Neural cell (in vitro differentiated cells): ENCODE data around the gene UVRAG. TPM values are rescaled to one million over a fixed set of nuclear protein-coding genes. Genes with fewer than 3 reads are reported as not detected.

Experiments used
- H2AFZ ChIP-seq: fragments of 200-600, 300-800 bp; sonication (generic), shearing (Covaris generic); 2 replicates; pipeline ENCODE4 v1.6.0; 2014; ENCODE audit warnings: low read depth, mild to moderate bottlenecking, antibody characterized with exemption, low read length, moderate library complexity
- H3F3A ChIP-seq: fragments of 200-600 bp; shearing (Covaris generic); 2 replicates; pipeline ENCODE4 v1.6.1; 2016; ENCODE audit warnings: mild to moderate bottlenecking, moderate library complexity, mixed read lengths, antibody characterized with exemption, low read length; ENCODE audit not compliant: insufficient read depth, poor library complexity, severe bottlenecking
- H3K27ac ChIP-seq: fragments of 200-600, 300-800 bp; sonication (generic), shearing (Covaris generic); 2 replicates; pipeline ENCODE4 v1.5.1; 2014; ENCODE audit warnings: mild to moderate bottlenecking, low read length, moderate library complexity
- H3K27me3 ChIP-seq: fragments of 300-800, 200-600 bp; sonication (generic), shearing (Covaris generic); 2 replicates; pipeline ENCODE4 v1.6.0; 2014; ENCODE audit warnings: mild to moderate bottlenecking, low read depth, low read length, moderate library complexity; ENCODE audit not compliant: insufficient read depth
- H3K36me3 ChIP-seq: fragments of 300-800, 200-600 bp; sonication (generic), shearing (Covaris generic); 2 replicates; pipeline ENCODE4 v1.5.1; 2014; ENCODE audit warnings: mild to moderate bottlenecking, antibody characterized with exemption, low read length, moderate library complexity; ENCODE audit not compliant: insufficient read depth
- H3K4me2 ChIP-seq: fragments of 300-800, 200-600 bp; sonication (generic), shearing (Covaris generic); 2 replicates; pipeline ENCODE4 v1.6.0; 2014; ENCODE audit warnings: mild to moderate bottlenecking, low read length
- H3K4me3 ChIP-seq: fragments of 300-800, 200-600 bp; sonication (generic), shearing (Covaris generic); 2 replicates; pipeline ENCODE4 v1.5.1; 2014; ENCODE audit warnings: mild to moderate bottlenecking, low read length, moderate library complexity
- H3K79me2 ChIP-seq: fragments of 200-600 bp; shearing (Covaris generic); replicated peaks from 2 replicates; pipeline ENCODE4 v1.6.0; 2014; ENCODE audit warnings: mild to moderate bottlenecking, low read length, moderate library complexity; ENCODE audit not compliant: insufficient read depth
- H3K9ac ChIP-seq: fragments of 300-800, 200-600 bp; sonication (generic), shearing (Covaris generic); 2 replicates; pipeline ENCODE4 v1.6.1; 2016; ENCODE audit warnings: mild to moderate bottlenecking, low read length, mixed read lengths
- H3K9me2 ChIP-seq: fragments of 200-600 bp; shearing (Covaris generic); 2 replicates; pipeline ENCODE4 v1.6.1; 2016; ENCODE audit warnings: mild to moderate bottlenecking, low read length, mixed read lengths; ENCODE audit not compliant: insufficient read depth
- H3K9me3 ChIP-seq: fragments of 200-600, 300-800 bp; sonication (generic), shearing (Covaris generic); 2 replicates; pipeline ENCODE4 v1.6.1; 2016; ENCODE audit warnings: mild to moderate bottlenecking, mixed run types, low read length, moderate library complexity, mixed read lengths
- H4K20me1 ChIP-seq: fragments of 200-600 bp; shearing (Covaris generic); 2 replicates; pipeline ENCODE4 v1.6.1; 2016; ENCODE audit warnings: mild to moderate bottlenecking, mixed run types; ENCODE audit not compliant: insufficient read depth
- EP300 ChIP-seq: fragments of 450-650 bp; conservative IDR thresholded peaks from 2 replicates; pipeline ENCODE4 v1.6.1; 2014; ENCODE audit warnings: antibody characterized with exemption, mild to moderate bottlenecking, moderate library complexity; ENCODE audit not compliant: poor library complexity, severe bottlenecking
- EZH2 ChIP-seq: fragments of 200-600, 300-800 bp; shearing (Covaris generic), sonication (generic); IDR thresholded peaks from 2 replicates; pipeline ENCODE4 v1.6.1; 2014; ENCODE audit warnings: antibody characterized with exemption, low read length, borderline replicate concordance, mild to moderate bottlenecking; ENCODE audit not compliant: insufficient read depth, poor library complexity, severe bottlenecking
- MXI1 ChIP-seq: fragments of 450-650 bp; conservative IDR thresholded peaks from 2 replicates; pipeline ENCODE4 v1.6.1; 2014; ENCODE audit warnings: antibody characterized with exemption, mild to moderate bottlenecking; ENCODE audit not compliant: poor library complexity, severe bottlenecking
- POLR2AphosphoS5 ChIP-seq: IDR thresholded peaks from 2 replicates; pipeline ENCODE4 v1.6.1; 2012
- RAD21 ChIP-seq: fragments of 450-650 bp; conservative IDR thresholded peaks from 2 replicates; pipeline ENCODE4 v1.6.1; 2014; ENCODE audit warnings: antibody characterized with exemption, mild to moderate bottlenecking, moderate library complexity
- SMC3 ChIP-seq: fragments of 450-650 bp; conservative IDR thresholded peaks from 2 replicates; pipeline ENCODE4 v1.6.1; 2014; ENCODE audit warnings: antibody characterized with exemption, mild to moderate bottlenecking, moderate library complexity; ENCODE audit not compliant: poor library complexity
- TAF1 ChIP-seq: IDR thresholded peaks from 2 replicates; pipeline ENCODE4 v1.6.1; 2012; ENCODE audit warnings: low read depth
- polyA plus RNA-seq: library from polyadenylated mRNA; depleted of rRNA; stranded (reverse); fragments of >200 nt; gene quantifications from 2 replicates; pipeline ENCODE4 v1.2.3, GENCODE V29; 2014
- TF ChIP-seq, protein P1 (sequence below): IDR thresholded peaks from 2 replicates; pipeline ENCODE4 v1.6.1; 2012; ENCODE audit warnings: borderline replicate concordance
- TF ChIP-seq, protein P2 (sequence below): fragments of 450-650 bp; IDR thresholded peaks from 2 replicates; pipeline ENCODE4 v1.5.1; 2014; ENCODE audit warnings: antibody characterized with exemption, mild to moderate bottlenecking, moderate library complexity; ENCODE audit not compliant: poor library complexity, severe bottlenecking

UVRAG gene
- polyA plus RNA-seq, 1 donor from 2014 or later: 31.6 TPM

DNA sequence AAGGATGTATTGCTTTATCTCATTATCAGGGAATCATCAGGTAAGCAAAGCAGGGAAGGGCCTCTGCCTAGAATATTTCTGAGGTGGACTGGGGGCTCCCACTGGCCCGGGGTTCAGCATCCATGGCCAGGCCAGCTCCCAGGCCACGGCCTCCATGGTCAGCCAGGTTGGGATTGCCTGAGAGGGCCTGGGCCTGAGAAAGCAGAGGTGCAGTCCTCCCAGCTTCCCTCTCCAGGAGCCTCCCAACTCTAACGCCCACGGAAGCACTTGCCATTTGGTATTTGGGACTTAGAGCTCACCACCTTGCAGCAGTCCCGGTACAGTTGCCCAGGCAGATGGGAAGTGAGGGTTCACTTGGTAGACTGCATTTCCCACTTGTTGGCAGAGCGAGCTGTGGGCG lies 33.7 kb upstream of the UVRAG start:
- TF ChIP-seq TAF1 (no peak), RAD21 (no peak)
- Histone ChIP-seq H3K9me2 (no peaks in the 10 kb centered on the region), H3K36me3 (no peaks in the 10 kb centered on the region), H3K79me2 (no peaks in the 10 kb centered on the region), H3K9me3 (no peaks in the 10 kb centered on the region), H3K4me2 (no peak overlapping the region), H3K27me3 (no peaks in the 10 kb centered on the region), H3K27ac (no peak overlapping the region), H4K20me1 (no peaks in the 10 kb centered on the region), H3K9ac (no peak overlapping the region), H2AFZ (no peak overlapping the region), H3K4me3 (no peak overlapping the region), H3F3A (no peaks in the 10 kb centered on the region)

DNA sequence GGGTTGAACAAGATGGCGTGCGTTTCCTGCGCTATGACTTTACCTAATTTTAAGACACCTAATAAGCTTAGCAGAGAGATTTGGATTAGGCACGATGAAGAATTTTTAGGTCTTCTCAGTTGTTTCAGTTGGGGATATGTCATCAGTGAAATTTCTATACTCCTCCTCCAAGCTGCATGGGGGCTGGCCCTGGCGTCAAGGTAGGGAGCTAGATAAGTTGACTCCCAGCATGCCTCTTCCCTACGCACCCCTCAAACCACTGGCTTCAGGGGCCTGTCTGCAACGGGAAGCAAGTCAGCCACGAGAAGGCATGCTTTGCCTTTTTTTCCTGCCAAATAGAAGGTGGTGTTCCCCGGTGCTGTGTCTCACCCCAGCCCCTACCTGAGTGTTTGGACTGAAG lies 33.2 kb upstream of the UVRAG start:
- H3K4me3 ChIP-seq: no peak overlapping the region
- no peaks in the 10 kb centered on the region for H3K9me3 ChIP-seq
- no peak overlapping the region for H3K4me2 ChIP-seq
- H3K9me2 ChIP-seq: no peaks in the 10 kb centered on the region
- H4K20me1 ChIP-seq: no peaks in the 10 kb centered on the region
- no peak overlapping the region for H2AFZ ChIP-seq
- H3K27ac ChIP-seq: no peak overlapping the region
- H3K36me3 ChIP-seq: no peaks in the 10 kb centered on the region
- no peak overlapping the region for H3K9ac ChIP-seq
- TF ChIP-seq POLR2AphosphoS5: no peak
- TF ChIP-seq, protein P1, sequence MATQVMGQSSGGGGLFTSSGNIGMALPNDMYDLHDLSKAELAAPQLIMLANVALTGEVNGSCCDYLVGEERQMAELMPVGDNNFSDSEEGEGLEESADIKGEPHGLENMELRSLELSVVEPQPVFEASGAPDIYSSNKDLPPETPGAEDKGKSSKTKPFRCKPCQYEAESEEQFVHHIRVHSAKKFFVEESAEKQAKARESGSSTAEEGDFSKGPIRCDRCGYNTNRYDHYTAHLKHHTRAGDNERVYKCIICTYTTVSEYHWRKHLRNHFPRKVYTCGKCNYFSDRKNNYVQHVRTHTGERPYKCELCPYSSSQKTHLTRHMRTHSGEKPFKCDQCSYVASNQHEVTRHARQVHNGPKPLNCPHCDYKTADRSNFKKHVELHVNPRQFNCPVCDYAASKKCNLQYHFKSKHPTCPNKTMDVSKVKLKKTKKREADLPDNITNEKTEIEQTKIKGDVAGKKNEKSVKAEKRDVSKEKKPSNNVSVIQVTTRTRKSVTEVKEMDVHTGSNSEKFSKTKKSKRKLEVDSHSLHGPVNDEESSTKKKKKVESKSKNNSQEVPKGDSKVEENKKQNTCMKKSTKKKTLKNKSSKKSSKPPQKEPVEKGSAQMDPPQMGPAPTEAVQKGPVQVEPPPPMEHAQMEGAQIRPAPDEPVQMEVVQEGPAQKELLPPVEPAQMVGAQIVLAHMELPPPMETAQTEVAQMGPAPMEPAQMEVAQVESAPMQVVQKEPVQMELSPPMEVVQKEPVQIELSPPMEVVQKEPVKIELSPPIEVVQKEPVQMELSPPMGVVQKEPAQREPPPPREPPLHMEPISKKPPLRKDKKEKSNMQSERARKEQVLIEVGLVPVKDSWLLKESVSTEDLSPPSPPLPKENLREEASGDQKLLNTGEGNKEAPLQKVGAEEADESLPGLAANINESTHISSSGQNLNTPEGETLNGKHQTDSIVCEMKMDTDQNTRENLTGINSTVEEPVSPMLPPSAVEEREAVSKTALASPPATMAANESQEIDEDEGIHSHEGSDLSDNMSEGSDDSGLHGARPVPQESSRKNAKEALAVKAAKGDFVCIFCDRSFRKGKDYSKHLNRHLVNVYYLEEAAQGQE: no peak
- no peak for TF ChIP-seq EZH2
- TF ChIP-seq, protein P2, sequence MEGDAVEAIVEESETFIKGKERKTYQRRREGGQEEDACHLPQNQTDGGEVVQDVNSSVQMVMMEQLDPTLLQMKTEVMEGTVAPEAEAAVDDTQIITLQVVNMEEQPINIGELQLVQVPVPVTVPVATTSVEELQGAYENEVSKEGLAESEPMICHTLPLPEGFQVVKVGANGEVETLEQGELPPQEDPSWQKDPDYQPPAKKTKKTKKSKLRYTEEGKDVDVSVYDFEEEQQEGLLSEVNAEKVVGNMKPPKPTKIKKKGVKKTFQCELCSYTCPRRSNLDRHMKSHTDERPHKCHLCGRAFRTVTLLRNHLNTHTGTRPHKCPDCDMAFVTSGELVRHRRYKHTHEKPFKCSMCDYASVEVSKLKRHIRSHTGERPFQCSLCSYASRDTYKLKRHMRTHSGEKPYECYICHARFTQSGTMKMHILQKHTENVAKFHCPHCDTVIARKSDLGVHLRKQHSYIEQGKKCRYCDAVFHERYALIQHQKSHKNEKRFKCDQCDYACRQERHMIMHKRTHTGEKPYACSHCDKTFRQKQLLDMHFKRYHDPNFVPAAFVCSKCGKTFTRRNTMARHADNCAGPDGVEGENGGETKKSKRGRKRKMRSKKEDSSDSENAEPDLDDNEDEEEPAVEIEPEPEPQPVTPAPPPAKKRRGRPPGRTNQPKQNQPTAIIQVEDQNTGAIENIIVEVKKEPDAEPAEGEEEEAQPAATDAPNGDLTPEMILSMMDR: no peak
- TF ChIP-seq EP300: no peak
- TF ChIP-seq MXI1: no peak
- no peak for TF ChIP-seq TAF1
- TF ChIP-seq SMC3: no peak
- no peak for TF ChIP-seq RAD21
- H3K79me2 ChIP-seq: no peaks in the 10 kb centered on the region
- no peaks in the 10 kb centered on the region for H3K27me3 ChIP-seq
- H3F3A ChIP-seq: no peaks in the 10 kb centered on the region

DNA sequence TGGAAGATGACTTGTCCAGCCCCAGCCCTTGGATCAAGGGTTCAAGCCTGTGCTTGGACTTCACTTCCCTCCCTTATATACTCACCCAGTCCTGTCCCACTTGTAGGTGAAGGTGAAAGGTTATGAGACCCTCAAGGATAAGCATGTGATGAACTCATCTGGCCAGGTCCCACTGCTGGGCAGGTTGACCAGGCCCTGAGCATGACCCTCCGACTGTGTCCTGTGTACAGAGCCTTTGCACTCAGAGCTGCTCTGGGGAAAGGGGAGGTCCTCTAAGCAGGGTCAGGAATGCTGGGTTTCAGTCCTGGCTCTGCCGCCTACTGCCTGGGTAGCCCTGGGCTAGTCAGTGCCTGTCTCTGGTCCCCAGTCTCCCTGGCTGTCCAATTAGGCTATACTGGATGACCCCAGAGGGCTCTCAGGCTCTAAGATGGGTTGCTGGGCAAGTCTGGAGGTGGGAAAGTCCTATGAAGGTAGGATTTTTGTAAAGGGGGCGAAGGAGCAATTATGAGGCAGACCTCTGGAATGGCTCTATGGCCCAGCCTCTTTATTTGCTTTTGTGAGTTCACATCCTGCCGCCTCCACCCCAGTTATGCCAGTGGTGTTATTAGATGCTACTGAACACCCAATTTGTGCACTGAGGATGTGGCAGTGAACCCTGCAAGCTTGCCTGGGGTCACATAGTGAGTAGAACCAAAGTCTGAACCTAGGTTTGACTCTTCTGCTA lies 32.3 kb upstream of the UVRAG start:
- Histone ChIP-seq H4K20me1 (no peaks in the 10 kb centered on the region), H2AFZ (no peak overlapping the region), H3F3A (no peaks in the 10 kb centered on the region), H3K36me3 (no peaks in the 10 kb centered on the region), H3K27me3 (no peaks in the 10 kb centered on the region), H3K4me3 (no peak overlapping the region), H3K79me2 (no peaks in the 10 kb centered on the region), H3K27ac (no peak overlapping the region), H3K9ac (no peak overlapping the region), H3K9me2 (no peaks in the 10 kb centered on the region), H3K9me3 (no peaks in the 10 kb centered on the region), H3K4me2 (no peak overlapping the region)
- TF ChIP-seq RAD21 (no peak), TAF1 (no peak), EP300 (no peak), SMC3 (no peak), EZH2 (no peak), MXI1 (no peak), POLR2AphosphoS5 (no peak)
- TF ChIP-seq, protein P2: no peak
- TF ChIP-seq, protein P1: no peak
